NCI-H2029 (cell line): ENCODE data around the gene EVX1.

Source experiments
- DNase-seq: peaks from one replicate; lab custom pipeline; 2025; lab: John Stamatoyannopoulos, UW

The EVX1 gene

GRCh38 chr7:27250557-27251070 lies 8.0 kb downstream of the EVX1 start:
- DNase-seq, result no peak

- no peak for DNase-seq
Measured at GRCh38 chr7:27251136-27251651, 8.6 kb downstream of the EVX1 start.

- DNase-seq, result no peak
Measured at GRCh38 chr7:27251652-27252590, 9.3 kb downstream of the EVX1 start.

GRCh38 chr7:27254625-27255024 lies 12.0 kb downstream of the EVX1 start:
- no peak for DNase-seq

DNA sequence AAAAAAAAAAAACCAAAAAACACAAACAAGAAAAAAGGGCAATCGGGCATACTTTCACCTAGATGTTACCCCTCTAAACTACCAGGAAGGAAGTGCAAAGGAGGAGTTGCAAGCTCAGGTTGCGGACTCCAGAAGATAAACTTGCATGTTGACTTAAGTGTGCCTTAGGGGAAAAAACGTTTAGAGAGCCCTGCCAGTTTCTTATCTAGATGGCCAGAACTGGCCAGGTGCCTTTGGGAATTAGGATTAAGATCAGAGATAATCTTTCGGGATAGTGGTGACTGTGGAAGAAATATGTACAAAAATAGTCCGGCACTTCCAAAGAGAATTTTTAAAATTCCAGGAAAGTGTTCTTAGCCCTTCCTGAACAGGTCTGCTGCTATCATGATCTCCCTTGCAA lies 17.6 kb downstream of the EVX1 start:
- no peak for DNase-seq

DNA sequence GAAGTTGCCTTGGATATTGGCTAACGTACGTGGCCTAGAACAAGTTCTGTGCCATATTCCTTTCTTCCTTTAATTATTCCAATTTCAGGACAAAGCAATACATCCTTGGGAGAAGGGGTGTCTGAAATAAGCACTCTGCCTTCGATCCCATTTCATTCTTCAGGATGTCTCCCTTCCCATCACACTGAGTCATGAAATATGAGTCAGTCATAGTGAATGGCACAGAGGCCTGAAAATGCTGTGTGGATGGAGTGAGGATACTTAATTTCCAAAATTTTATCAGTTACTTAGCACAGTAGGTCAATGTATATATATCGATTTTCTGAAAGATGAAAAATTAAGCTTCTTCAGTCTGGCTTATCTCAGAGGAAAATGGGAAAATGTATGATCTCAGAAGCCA lies 19.5 kb downstream of the EVX1 start:
- DNase-seq, result no peak

- no peak for DNase-seq
Measured at GRCh38 chr7:27263781-27264180, 21.2 kb downstream of the EVX1 start.

DNA sequence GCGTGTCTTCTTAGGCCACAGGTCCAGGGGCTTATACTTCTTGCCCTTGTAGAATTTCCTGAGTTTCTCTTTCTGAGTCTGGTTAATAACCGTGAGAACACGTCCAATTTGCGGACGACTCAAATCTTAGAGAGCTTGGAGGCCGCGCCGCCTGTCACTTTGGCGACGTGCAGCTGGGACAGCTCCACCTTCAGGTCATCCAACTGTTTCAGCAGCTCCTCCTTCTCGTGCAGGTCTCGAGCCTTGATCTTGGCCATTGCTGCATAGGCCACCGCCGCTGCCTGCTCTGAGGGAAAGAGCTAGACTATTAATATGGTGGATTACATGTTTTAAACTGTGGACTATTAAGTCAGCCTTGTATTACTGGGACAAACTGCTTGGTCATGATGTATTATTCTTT lies 26.9 kb downstream of the EVX1 start:
- DNase-seq, result no peak

GRCh38 chr7:27271384-27271783 lies 28.8 kb downstream of the EVX1 start:
- DNase-seq, result no peak

- no peak for DNase-seq
Measured at GRCh38 chr7:27277628-27278027, 35.0 kb downstream of the EVX1 start.

DNA sequence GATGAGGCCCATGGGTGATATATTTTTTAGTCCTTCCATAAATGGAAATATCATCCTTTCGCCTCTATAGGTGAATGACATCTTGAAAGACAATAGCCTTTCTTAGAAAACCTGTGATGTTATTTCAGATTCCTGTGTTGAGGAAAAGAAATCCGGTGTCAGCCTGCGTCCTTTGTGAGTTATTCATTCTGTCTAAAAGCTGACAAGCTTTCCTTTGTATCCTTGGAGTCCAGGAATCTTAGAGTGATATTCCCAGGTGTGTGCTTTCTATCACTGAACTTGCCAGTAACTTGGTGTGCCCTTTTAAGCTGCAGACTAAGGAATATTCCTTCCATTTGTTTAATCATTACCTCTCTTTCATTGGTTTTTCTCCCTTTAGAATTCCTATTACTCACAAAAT lies 41.0 kb downstream of the EVX1 start:
- no peak for DNase-seq

DNA sequence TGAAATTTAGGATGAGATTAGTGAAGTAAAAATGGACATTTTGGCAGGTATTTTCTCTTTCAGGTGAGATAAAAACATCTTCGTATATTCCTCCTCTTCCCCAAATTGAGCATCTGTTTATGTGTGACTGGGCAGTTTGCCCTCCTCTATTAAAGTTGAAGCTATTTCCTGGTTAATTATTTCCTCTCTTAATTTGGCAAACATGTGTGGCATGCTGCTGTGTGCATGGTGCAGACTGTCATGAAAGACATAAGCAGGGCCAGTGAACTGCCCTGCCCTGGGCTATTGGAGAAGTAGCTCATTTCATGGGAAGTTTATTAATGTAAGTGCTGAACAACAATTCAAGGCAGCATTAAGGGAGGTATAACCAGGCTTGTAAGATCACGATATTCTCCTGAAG lies 52.6 kb downstream of the EVX1 start:
- no peak for DNase-seq

GRCh38 chr7:27297356-27297755 lies 54.8 kb downstream of the EVX1 start:
- DNase-seq, result no peak
